ENCODE measurements around the gene IL22RA1.

GRCh38 chr1:24157918-24158481 is 15.1 kb upstream of the IL22RA1 start:
- TF ChIP-seq CTCF (IDR thresholded peaks at IDR 0.05; ENCODE audit: low read length): no peak
- no peak for TF ChIP-seq EZH2 (IDR thresholded peaks at IDR 0.05; ENCODE audit: borderline replicate concordance, low read length)
